NCI-H2196 treated with DMSO at 0.1 percent for 48 hours (cell line): ENCODE results near the gene CACNA1A.

Source experiments
- DNase-seq: peaks from one replicate; lab custom pipeline; 2025; ENCODE audit not compliant: unreplicated experiment; lab: John Stamatoyannopoulos, UW

CACNA1A gene

GRCh38 chr19:13238891-13239534 is 267.3 kb downstream of the CACNA1A start:
- no peak for DNase-seq

GRCh38 chr19:13234518-13234917 is 271.8 kb downstream of the CACNA1A start:
- DNase-seq: no peak

GRCh38 chr19:13231663-13232062 is 274.6 kb downstream of the CACNA1A start:
- no peak for DNase-seq

- no peak for DNase-seq
Measured at GRCh38 chr19:13229246-13229645, 277.0 kb downstream of the CACNA1A start.

- DNase-seq: no peak
Measured at GRCh38 chr19:13228561-13228960, 277.7 kb downstream of the CACNA1A start.

DNA sequence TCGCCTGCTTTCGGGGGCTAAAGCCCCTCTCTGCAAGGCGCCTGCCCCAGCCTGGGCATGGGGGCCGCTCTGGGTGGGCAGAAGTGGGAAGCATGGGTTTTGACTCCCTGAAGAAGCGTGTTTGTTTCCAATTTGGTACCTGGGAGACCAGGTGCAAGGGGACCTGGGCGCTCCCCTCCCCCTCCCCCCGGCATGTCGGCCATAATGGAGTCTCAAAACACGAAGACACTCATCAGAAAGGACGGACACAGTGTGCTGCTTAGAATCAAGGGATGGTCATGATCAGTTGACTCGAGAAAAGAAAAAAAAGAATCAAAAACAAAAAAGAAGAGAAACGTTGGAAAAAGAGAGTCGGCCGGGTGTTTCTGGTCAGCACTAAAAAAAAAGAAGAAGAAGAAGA is 279.3 kb downstream of the CACNA1A start:
- DNase-seq: no peak

GRCh38 chr19:13225973-13226865 is 280.1 kb downstream of the CACNA1A start:
- DNase-seq: no peak

GRCh38 chr19:13225085-13225484 is 281.2 kb downstream of the CACNA1A start:
- DNase-seq: no peak

- no peak for DNase-seq
Measured at GRCh38 chr19:13220847-13221246, 285.4 kb downstream of the CACNA1A start.

- no peak for DNase-seq
Measured at GRCh38 chr19:13215572-13216380, 290.5 kb downstream of the CACNA1A start.

DNA sequence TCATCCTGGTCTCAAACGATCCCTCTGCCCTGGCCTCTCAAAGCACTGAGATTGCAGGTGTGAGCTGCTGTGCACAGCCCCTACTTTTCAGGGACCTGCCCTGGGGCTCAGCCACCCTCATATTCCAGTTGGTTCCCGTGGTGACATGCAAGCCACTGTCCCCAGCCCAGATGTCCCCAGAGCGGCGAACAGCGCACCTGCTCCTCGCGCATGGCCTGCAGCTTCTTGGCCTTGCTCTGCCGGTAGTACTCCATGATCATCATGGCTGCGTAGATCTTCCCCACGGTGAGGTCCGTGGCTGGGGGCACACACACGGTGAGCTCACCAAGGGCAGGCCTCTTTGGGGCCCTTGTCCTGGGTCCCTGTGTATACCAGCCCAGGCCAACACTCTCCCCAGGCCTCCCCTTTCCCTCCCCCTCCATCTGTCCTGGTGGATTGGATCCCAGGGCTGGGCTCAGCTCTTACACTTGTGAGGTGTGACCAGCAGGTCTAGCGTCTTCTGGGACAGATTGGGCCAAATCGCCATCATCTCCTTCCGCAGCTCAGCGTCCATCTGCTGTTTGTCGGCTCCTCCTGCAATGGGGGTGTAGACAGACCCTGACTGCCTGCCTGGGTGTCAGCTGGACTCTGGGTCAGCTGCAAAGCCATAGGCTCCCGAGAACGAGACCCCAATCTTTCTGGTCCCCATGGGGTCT is 292.1 kb downstream of the CACNA1A start:
- no peak for DNase-seq

GRCh38 chr19:13212759-13213330 is 293.4 kb downstream of the CACNA1A start:
- peak; percentile 6 for DNase-seq

- no peak for DNase-seq
Measured at GRCh38 chr19:13211426-13212308, 294.6 kb downstream of the CACNA1A start.

DNA sequence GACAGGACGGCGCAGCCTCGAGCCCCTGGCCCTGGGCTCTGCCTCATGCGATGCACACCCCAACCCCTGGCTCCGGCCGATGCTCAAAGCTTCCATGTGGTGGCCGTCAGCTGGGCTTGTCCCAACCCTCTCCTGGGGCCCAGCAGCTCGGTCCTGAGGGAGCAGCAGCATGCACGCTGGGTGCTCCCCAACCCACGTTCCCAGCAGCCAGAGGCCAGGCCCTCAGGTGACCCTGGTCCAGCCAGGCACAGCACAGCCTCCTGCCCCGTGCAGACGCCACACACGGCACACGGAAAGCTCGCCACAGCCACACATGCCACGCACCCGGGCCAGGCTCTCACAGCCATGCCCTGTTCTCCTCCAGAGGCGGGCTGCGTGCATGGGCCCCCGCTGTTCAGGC is 295.3 kb downstream of the CACNA1A start:
- DNase-seq: no peak

GRCh38 chr19:13210339-13210775 is 295.9 kb downstream of the CACNA1A start:
- DNase-seq: no peak

- no peak for DNase-seq
Measured at GRCh38 chr19:13209484-13210338, 296.6 kb downstream of the CACNA1A start.

DNA sequence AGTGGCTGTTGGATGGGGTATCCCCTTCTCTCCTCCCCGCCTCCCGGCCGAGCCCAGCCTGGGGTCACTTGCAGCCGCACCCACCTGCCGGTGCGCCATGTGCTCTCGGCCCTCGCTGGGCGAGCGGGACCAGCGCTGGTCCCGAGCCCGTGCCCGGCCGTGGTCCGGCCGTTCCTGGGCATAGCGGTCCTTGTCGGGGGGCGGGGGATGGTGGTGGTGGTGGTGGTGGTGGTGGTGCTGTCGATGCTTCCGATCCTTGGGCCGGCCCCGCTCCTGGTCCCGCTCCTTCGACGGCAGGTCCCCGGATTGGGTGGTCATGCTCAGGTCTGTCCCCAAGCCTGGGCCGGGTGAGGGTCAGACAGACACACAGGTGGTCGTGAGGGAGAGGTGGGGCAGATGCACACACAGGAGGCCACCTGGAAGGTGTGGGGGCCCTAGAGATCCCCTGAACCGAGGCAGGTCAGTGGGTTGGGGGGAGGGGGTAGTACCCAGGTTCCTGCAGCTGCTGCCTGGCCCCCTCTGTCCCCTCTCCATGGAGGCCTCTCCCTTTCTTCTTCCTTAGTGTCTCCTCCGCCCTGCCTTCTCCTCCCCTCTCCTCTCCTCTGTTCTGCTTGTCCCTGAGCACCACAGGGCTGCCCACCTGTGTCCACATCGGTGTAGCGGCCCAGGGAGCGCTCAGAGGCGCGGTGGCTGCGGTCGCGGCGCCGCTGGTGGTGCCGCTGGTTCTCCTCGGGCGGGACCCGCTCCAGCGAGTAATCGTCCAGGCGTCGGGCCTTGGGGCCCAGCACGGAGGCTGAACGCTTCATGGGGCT is 297.4 kb downstream of the CACNA1A start:
- DNase-seq: no peak
